Adrenal gland (tissue), 12 donors: Measurements from ENCODE around the gene URM1. TPM values are rescaled to one million over a fixed set of nuclear protein-coding genes. Genes with fewer than 3 reads are reported as not detected.

Experiments
- DNase-seq, 7 donors: peaks; one replicate each; pipeline ENCODE4 v3.0.0-alpha.2; 2019 to 2020
- H3K27ac ChIP-seq, 5 donors: fragments of 200-600 bp; sonication (generic) in 4 of 5; 1 replicate in 3 of 5; 2 replicates in 2 of 5; pipeline versions ENCODE4 v1.5.1 to v1.8.0; 2016 to 2020; ENCODE audit warnings: mild to moderate bottlenecking in 1 of 5
- H3K27me3 ChIP-seq: fragments of 200-600 bp; 2 replicates; pipeline ENCODE4 v1.8.0; 2021
- H3K36me3 ChIP-seq, 2 donors: fragments of 200-600 bp; replicated peaks in 1 of 2; 1 replicate in 1 of 2; 2 replicates in 1 of 2; pipeline versions ENCODE4 v1.5.1 to v1.8.0; 2018 to 2022
- H3K4me1 ChIP-seq, 2 donors: fragments of 200-600 bp; replicated peaks in 1 of 2; 1 replicate in 1 of 2; 2 replicates in 1 of 2; pipeline versions ENCODE4 v1.5.1 to v1.8.0; 2018 to 2021
- H3K4me3 ChIP-seq, 4 donors: fragments of 200-600 bp; sonication (generic) in 3 of 4; one replicate each; pipeline ENCODE4 v1.5.1; 2016 to 2018
- H3K9me3 ChIP-seq, 3 donors: fragments of 200-600 bp; sonication (generic) in 1 of 3; replicated peaks in 1 of 3; 1 replicate in 2 of 3; 2 replicates in 1 of 3; pipeline versions ENCODE4 v1.5.1 to v1.8.0; 2016 to 2021
- CTCF ChIP-seq, 6 experiments: fragments of 450-650 bp in 4 of 6; fragments of 200-600 bp in 2 of 6; sonication (generic) in 1 of 6; IDR thresholded peaks; 1 replicate in 5 of 6; 2 replicates in 1 of 6; pipeline versions ENCODE4 v1.5.1 to v1.8.0; 2016 to 2021; ENCODE audit warnings: antibody characterized with exemption in 6 of 6, mild to moderate bottlenecking in 2 of 6, moderate library complexity in 1 of 6
- POLR2A ChIP-seq, 2 donors: fragments of 450-650 bp; IDR thresholded peaks; one replicate each; pipeline ENCODE4 v1.6.1; 2017; ENCODE audit warnings: antibody characterized with exemption in 2 of 2, mild to moderate bottlenecking in 2 of 2, moderate library complexity in 1 of 2
- WGBS, 4 donors: extraction: QIAGEN DNeasy Blood & Tissue Kit in 2 of 4; methylation state at CpG; one replicate each; pipeline versions ENCODE4 v1.1.5 to v1.1.7; 2013 to 2017; 5-methylcytosine and 5-hydroxymethylcytosine counted together
- intact Hi-C, 2 donors: fragments of 100-400 bp; cut with DNase I; formaldehyde crosslinking; loops; one replicate each; pipeline versions ENCODE4 v1.14.1 to v1.15.0; 2022 to 2023
- polyA plus RNA-seq, 3 donors: library from polyadenylated mRNA; stranded (reverse); fragments of 200-250 nt in 2 of 3; fragments of 350-450 nt in 1 of 3; fragmentation: Illumina TruSeq in 1 of 3; extraction: RNeasy Lipid Tissue Mini Kit (QIAGEN cat#74804) in 1 of 3; gene quantifications; one replicate each; pipeline ENCODE4 v1.2.3, GENCODE V29; 2013 to 2014
- total RNA-seq, 9 donors: library from RNA; depleted of rRNA in 4 of 9; stranded (reverse); fragments of >200 nt in 4 of 9; fragments of 120-200 nt in 1 of 9; fragmentation: NEBNext Ultra II Directional in 1 of 9; extraction: Animal tissue kit (Norgen Biotek cat#: 25700) in 1 of 9; gene quantifications; one replicate each; pipeline versions ENCODE4 v1.1.0 to v1.2.4, GENCODE V29; 2013 to 2023
- donor health status: healthy with polysubstance abuse.
- donor health status: Bipolar disorder and iron deficiency.
- donor health status: DM: yes; HTN: yes; CAD: no.
- donor health status: DM: no; HTN: no; CAD: no.
- donor health status: DM: no; HTN: no; CAD: no.
- donor health status: DM: yes; HTN: yes; CAD: no.

The URM1 gene
- total and polyA plus RNA-seq, 12 donors: 22.8 to 87.1 (median 42.2) TPM

- intact Hi-C loops: no loop called here
- TF ChIP-seq CTCF (IDR thresholded peaks at IDR 0.05): no peak
- TF ChIP-seq POLR2A (IDR thresholded peaks at IDR 0.05): no peak
- peaks cover 0 to 37% of the 10 kb centered on the region in 2 donors for H3K36me3 ChIP-seq
These were observed 47.9 kb upstream of the URM1 start for GRCh38 chr9:128323212-128323730.

DNA sequence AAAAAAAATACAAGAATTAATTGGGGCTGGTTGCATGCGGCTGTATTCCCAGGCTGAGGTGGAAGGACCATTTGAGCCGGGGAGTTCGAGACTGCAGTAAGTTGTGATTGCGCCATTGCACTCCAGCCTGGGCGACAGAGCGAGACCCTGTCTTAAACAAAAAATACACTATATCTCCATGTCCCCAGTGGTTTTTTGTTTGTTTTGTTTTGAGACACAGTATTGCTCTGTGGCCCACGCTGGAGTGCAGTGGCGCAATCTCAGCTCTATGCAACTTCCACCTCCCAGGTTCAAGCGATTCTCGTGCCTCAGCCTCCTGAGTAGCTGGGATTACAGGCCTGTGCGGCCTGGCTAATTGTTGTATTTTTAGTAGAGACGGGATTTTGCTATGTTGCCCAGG is 47.4 kb upstream of the URM1 start:
- WGBS, 4 donors: 75 to 80% (median 79%) methylated on average over 12 of the region's 12 CpGs
- DNase-seq: no peak
- Histone ChIP-seq H3K27ac (peak overlapping the region in 1 of 5 donors; percentile 19), H3K36me3 (peaks cover 0 to 40% of the 10 kb centered on the region in 2 donors), H3K4me3 (peak overlapping the region in 1 of 4 donors; percentile 74), H3K4me1 (peaks cover 17 to 22% of the 10 kb centered on the region in 2 donors), H3K27me3 (no peaks in the 10 kb centered on the region), H3K9me3 (no peaks in the 10 kb centered on the region)
- no peak for TF ChIP-seq POLR2A (IDR thresholded peaks at IDR 0.05)
- no peak for TF ChIP-seq CTCF (IDR thresholded peaks at IDR 0.05)
- intact Hi-C loops: no loop called here

More at GRCh38 chr9:128323212-128323730, 47.9 kb upstream of the URM1 start:
- H3K9me3 ChIP-seq: no peaks in the 10 kb centered on the region
- peak overlapping the region in 3 of 5 donors; percentile 78 to 96 (median 93) for H3K27ac ChIP-seq
- no peak for DNase-seq
- whole genome bisulfite sequencing, 4 donors: 18 to 35% (median 24%) methylated on average over 9 to 16 of the region's 16 CpGs
- H3K4me1 ChIP-seq: peaks cover 17 to 22% of the 10 kb centered on the region in 2 donors
- H3K27me3 ChIP-seq: no peaks in the 10 kb centered on the region
- peak overlapping the region; percentile 24 to 85 (median 72) for H3K4me3 ChIP-seq

DNA sequence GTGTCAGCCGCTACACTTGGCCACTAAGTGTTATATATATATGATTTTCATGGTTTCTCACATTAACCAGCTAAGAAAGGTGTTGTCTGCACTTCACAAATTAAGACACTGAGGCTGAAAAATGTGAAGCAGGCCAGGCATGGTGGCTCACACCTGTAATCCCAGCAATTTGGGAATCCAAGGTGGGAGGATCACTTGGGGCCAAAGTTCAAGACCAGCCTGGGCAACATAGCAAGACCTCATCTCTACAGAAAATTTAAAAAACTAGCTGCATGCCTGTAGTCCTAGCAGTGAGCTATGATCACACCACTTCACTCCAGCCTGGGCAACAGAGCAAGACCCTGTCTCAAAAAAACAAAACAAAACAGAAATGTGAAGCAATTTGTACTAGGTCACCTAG is 46.8 kb upstream of the URM1 start:
- Histone ChIP-seq H3K27ac (no peak overlapping the region), H3K36me3 (peaks cover 0 to 40% of the 10 kb centered on the region in 2 donors), H3K9me3 (no peaks in the 10 kb centered on the region), H3K27me3 (no peaks in the 10 kb centered on the region), H3K4me1 (peaks cover 20 to 27% of the 10 kb centered on the region in 2 donors), H3K4me3 (no peak overlapping the region)
- DNase-seq: no peak
- WGBS, 4 donors: 80 to 100% (median 95%) methylated on average over 1 of the region's 1 CpG
- intact Hi-C loops: no loop called here
- TF ChIP-seq POLR2A (IDR thresholded peaks at IDR 0.05): no peak
- TF ChIP-seq CTCF (IDR thresholded peaks at IDR 0.05): no peak

GRCh38 chr9:128325629-128326028 is 45.5 kb upstream of the URM1 start:
- H3K27ac ChIP-seq: no peak overlapping the region
- peaks cover 22 to 27% of the 10 kb centered on the region in 2 donors for H3K4me1 ChIP-seq
- DNase-seq: no peak
- H3K4me3 ChIP-seq: no peak overlapping the region
- no peaks in the 10 kb centered on the region for H3K27me3 ChIP-seq
- 82 to 92% (median 86%) methylated on average over 10 to 13 of the region's 13 CpGs for WGBS, 4 donors
- intact Hi-C loops: no loop called here
- TF ChIP-seq POLR2A (IDR thresholded peaks at IDR 0.05) (no peak), CTCF (IDR thresholded peaks at IDR 0.05) (no peak)
- peaks cover 0 to 40% of the 10 kb centered on the region in 2 donors for H3K36me3 ChIP-seq
- H3K9me3 ChIP-seq: no peaks in the 10 kb centered on the region
